Tibial artery (tissue), 4 donors: Measurements from ENCODE around the gene ARHGAP29.
A peak's percentile ranks its signal among the peaks of the same experiment; 100 is the strongest.

Experiments used
- DNase-seq, 2 donors: peaks; one replicate each; pipeline ENCODE4 v3.0.0-alpha.2; 2019
- H3K27ac ChIP-seq, 2 donors: fragments of 200-600 bp; sonication (generic) in 1 of 2; 1 replicate in 1 of 2; 2 replicates in 1 of 2; pipeline ENCODE4 v1.5.1; 2018 to 2019; ENCODE audit warnings: mild to moderate bottlenecking in 1 of 2
- H3K27me3 ChIP-seq, 2 donors: fragments of 200-600 bp; sonication (generic) in 1 of 2; one replicate each; pipeline versions ENCODE4 v1.5.1 to v1.6.0; 2016 to 2019
- H3K36me3 ChIP-seq, 3 donors: fragments of 200-600 bp; sonication (generic) in 2 of 3; one replicate each; pipeline ENCODE4 v1.5.1; 2016 to 2019; ENCODE audit warnings: mild to moderate bottlenecking in 2 of 3
- H3K4me1 ChIP-seq, 4 donors: fragments of 200-600 bp; sonication (generic) in 2 of 4; 1 replicate in 3 of 4; 2 replicates in 1 of 4; pipeline ENCODE4 v1.5.1; 2016 to 2019
- H3K4me3 ChIP-seq, 2 donors: fragments of 200-600 bp; sonication (generic) in 1 of 2; 1 replicate in 1 of 2; 2 replicates in 1 of 2; pipeline ENCODE4 v1.5.1; 2018 to 2019; ENCODE audit warnings: mild to moderate bottlenecking in 2 of 2
- H3K9me3 ChIP-seq, 3 donors: fragments of 200-600 bp; sonication (generic) in 1 of 3; one replicate each; pipeline ENCODE4 v1.5.1; 2016 to 2019
- CTCF ChIP-seq, 2 experiments: fragments of 200-600 bp in 1 of 2; fragments of 450-650 bp in 1 of 2; IDR thresholded peaks; one replicate each; pipeline ENCODE4 v1.5.1; 2017 to 2019; ENCODE audit warnings: antibody characterized with exemption in 2 of 2, mild to moderate bottlenecking in 1 of 2, moderate library complexity in 1 of 2
- intact Hi-C: fragments of 100-400 bp; cut with DNase I; formaldehyde crosslinking; loops from one replicate; pipeline ENCODE4 v1.15.0; 2023; ENCODE audit warnings: low total_unique reads

The ARHGAP29 gene

GRCh38 chr1:94231746-94232145 is 5.6 kb downstream of the ARHGAP29 start:
- no peak for TF ChIP-seq CTCF (IDR thresholded peaks at IDR 0.05)
- Histone ChIP-seq H3K27me3 (no peaks in the 10 kb centered on the region), H3K9me3 (no peaks in the 10 kb centered on the region), H3K36me3 (no peaks in the 10 kb centered on the region), H3K4me1 (peaks cover 0 to 79% (median 21%) of the 10 kb centered on the region in 4 donors), H3K4me3 (no peak overlapping the region), H3K27ac (peak overlapping the region; percentile 20 to 32)
- DNase-seq, result no peak
- intact Hi-C loops, result no loop called here

GRCh38 chr1:94230920-94231319 is 6.5 kb downstream of the ARHGAP29 start:
- no peak for DNase-seq
- no peaks in the 10 kb centered on the region for H3K27me3 ChIP-seq
- H3K27ac ChIP-seq, result peak overlapping the region; percentile 20 to 32

GRCh38 chr1:94228640-94229375 is 8.6 kb downstream of the ARHGAP29 start:
- peak overlapping the region in 1 of 2 donors; percentile 24 for H3K27ac ChIP-seq

More at GRCh38 chr1:94230920-94231319, 6.5 kb downstream of the ARHGAP29 start:
- TF ChIP-seq CTCF (IDR thresholded peaks at IDR 0.05), result no peak
- H3K4me3 ChIP-seq, result no peak overlapping the region
- no peaks in the 10 kb centered on the region for H3K36me3 ChIP-seq
- no peaks in the 10 kb centered on the region for H3K9me3 ChIP-seq
- intact Hi-C loops, result no loop called here
- H3K4me1 ChIP-seq, result peaks cover 0 to 87% (median 28%) of the 10 kb centered on the region in 4 donors

GRCh38 chr1:94227624-94228023 is 9.8 kb downstream of the ARHGAP29 start:
- TF ChIP-seq CTCF (IDR thresholded peaks at IDR 0.05), result no peak
- H3K36me3 ChIP-seq, result no peaks in the 10 kb centered on the region
- H3K27ac ChIP-seq, result no peak overlapping the region
- peaks cover 0 to 84% (median 25%) of the 10 kb centered on the region in 4 donors for H3K4me1 ChIP-seq
- intact Hi-C loops, result no loop called here
- no peak overlapping the region for H3K4me3 ChIP-seq
- no peaks in the 10 kb centered on the region for H3K9me3 ChIP-seq
- H3K27me3 ChIP-seq, result no peaks in the 10 kb centered on the region
- no peak for DNase-seq

More at GRCh38 chr1:94228640-94229375, 8.6 kb downstream of the ARHGAP29 start:
- peaks cover 0 to 88% (median 26%) of the 10 kb centered on the region in 4 donors for H3K4me1 ChIP-seq
- no peaks in the 10 kb centered on the region for H3K9me3 ChIP-seq
- intact Hi-C loops, result no loop called here
- H3K4me3 ChIP-seq, result no peak overlapping the region
- DNase-seq, result no peak
- TF ChIP-seq CTCF (IDR thresholded peaks at IDR 0.05), result no peak
- no peaks in the 10 kb centered on the region for H3K27me3 ChIP-seq
- no peaks in the 10 kb centered on the region for H3K36me3 ChIP-seq

- no peak for DNase-seq
- H3K9me3 ChIP-seq, result no peaks in the 10 kb centered on the region
- peaks cover 0 to 71% (median 18%) of the 10 kb centered on the region in 4 donors for H3K4me1 ChIP-seq
- H3K27me3 ChIP-seq, result no peaks in the 10 kb centered on the region
- H3K4me3 ChIP-seq, result no peak overlapping the region
- no peak for TF ChIP-seq CTCF (IDR thresholded peaks at IDR 0.05)
- no peaks in the 10 kb centered on the region for H3K36me3 ChIP-seq
- no peak overlapping the region for H3K27ac ChIP-seq
- intact Hi-C loops, result no loop called here
Measured at GRCh38 chr1:94225845-94226244, 11.5 kb downstream of the ARHGAP29 start.
